Liver (tissue), 9 donors: ENCODE measurements around the gene PDHA2. TPM values are rescaled to one million over a fixed set of nuclear protein-coding genes. Genes with fewer than 3 reads are reported as not detected.

Experiments used
- DNase-seq: peaks from one replicate; pipeline ENCODE4 v3.0.0-alpha.2; 2017; ENCODE audit warnings: low spot score
- H3K27ac ChIP-seq, 2 donors: one replicate each; pipeline ENCODE4 v1.7.0; 2013; ENCODE audit warnings: inconsistent platforms in 2 of 2, low read length in 2 of 2, control low read depth in 1 of 2, low read depth in 1 of 2, mild to moderate bottlenecking in 1 of 2
- H3K27me3 ChIP-seq, 4 donors: one replicate each; pipeline versions ENCODE4 v1.6.1 to v1.7.0; 2013; ENCODE audit warnings: low read length in 3 of 4, inconsistent platforms in 1 of 4, mild to moderate bottlenecking in 1 of 4, moderate library complexity in 1 of 4; ENCODE audit not compliant: control insufficient read depth in 4 of 4, insufficient read depth in 4 of 4
- H3K36me3 ChIP-seq, 4 donors: one replicate each; pipeline versions ENCODE4 v1.6.1 to v1.7.0; 2013; ENCODE audit warnings: low read length in 3 of 4, mild to moderate bottlenecking in 3 of 4, low read depth in 1 of 4, moderate library complexity in 1 of 4; ENCODE audit not compliant: control insufficient read depth in 4 of 4, insufficient read depth in 3 of 4
- H3K4me1 ChIP-seq, 4 donors: one replicate each; pipeline versions ENCODE4 v1.6.1 to v1.7.0; 2013; ENCODE audit warnings: low read length in 3 of 4, mild to moderate bottlenecking in 3 of 4, moderate library complexity in 1 of 4; ENCODE audit not compliant: control insufficient read depth in 4 of 4, insufficient read depth in 4 of 4
- H3K4me3 ChIP-seq, 3 donors: one replicate each; pipeline versions ENCODE4 v1.6.1 to v1.7.0; 2013; ENCODE audit warnings: low read length in 3 of 3, control low read depth in 1 of 3, low read depth in 1 of 3, mild to moderate bottlenecking in 1 of 3
- H3K9ac ChIP-seq, 2 donors: one replicate each; pipeline ENCODE4 v1.7.0; 2013; ENCODE audit warnings: low read length in 2 of 2, mild to moderate bottlenecking in 2 of 2, moderate library complexity in 2 of 2, control low read depth in 1 of 2, low read depth in 1 of 2
- H3K9me3 ChIP-seq, 4 donors: one replicate each; pipeline versions ENCODE4 v1.6.1 to v1.7.0; 2013; ENCODE audit warnings: low read length in 3 of 4; ENCODE audit not compliant: control insufficient read depth in 4 of 4
- ATF3 ChIP-seq: IDR thresholded peaks from 2 replicates; pipeline ENCODE4 v1.6.1; 2016; ENCODE audit warnings: antibody characterized with exemption
- CTCF ChIP-seq: fragments of 150-350 bp; IDR thresholded peaks from 2 replicates; pipeline ENCODE4 v1.5.1; 2017; ENCODE audit warnings: improper control_type of control experiment, low read depth, low read length; ENCODE audit not compliant: missing input control
- EGR1 ChIP-seq, 2 donors: IDR thresholded peaks; 2 replicates each; pipeline ENCODE4 v1.6.1; 2016 to 2018; ENCODE audit warnings: antibody characterized with exemption in 2 of 2, low read depth in 2 of 2
- FOXA1 ChIP-seq: IDR thresholded peaks from 2 replicates; pipeline ENCODE4 v1.6.1; 2016; ENCODE audit warnings: antibody characterized with exemption
- FOXA2 ChIP-seq: IDR thresholded peaks from 2 replicates; pipeline ENCODE4 v1.6.1; 2016; ENCODE audit warnings: antibody characterized with exemption
- GABPA ChIP-seq, 2 donors: IDR thresholded peaks in 1 of 2; conservative IDR thresholded peaks in 1 of 2; 2 replicates each; pipeline ENCODE4 v1.6.1; 2016; ENCODE audit warnings: antibody characterized with exemption in 2 of 2, mild to moderate bottlenecking in 1 of 2, moderate library complexity in 1 of 2
- HNF4A ChIP-seq, 2 donors: conservative IDR thresholded peaks; 2 replicates each; pipeline ENCODE4 v1.6.1; 2016; ENCODE audit warnings: antibody characterized with exemption in 2 of 2, mild to moderate bottlenecking in 2 of 2
- HNF4G ChIP-seq: IDR thresholded peaks from 2 replicates; pipeline ENCODE4 v1.6.1; 2016; ENCODE audit warnings: antibody characterized with exemption
- JUND ChIP-seq, 2 donors: IDR thresholded peaks; 2 replicates each; pipeline ENCODE4 v1.6.1; 2016; ENCODE audit warnings: antibody characterized with exemption in 2 of 2
- MAX ChIP-seq: IDR thresholded peaks from 2 replicates; pipeline ENCODE4 v1.6.1; 2016; ENCODE audit warnings: antibody characterized with exemption
- NR2F2 ChIP-seq: IDR thresholded peaks from 2 replicates; pipeline ENCODE4 v1.6.1; 2016; ENCODE audit warnings: antibody characterized with exemption
- RAD21 ChIP-seq, 2 donors: IDR thresholded peaks; 2 replicates each; pipeline ENCODE4 v1.6.1; 2016; ENCODE audit warnings: antibody characterized with exemption in 2 of 2, mild to moderate bottlenecking in 2 of 2
- REST ChIP-seq: IDR thresholded peaks from 2 replicates; pipeline ENCODE4 v1.6.1; 2016; ENCODE audit warnings: antibody characterized with exemption, mild to moderate bottlenecking
- RXRA ChIP-seq, 2 donors: IDR thresholded peaks; 2 replicates each; pipeline ENCODE4 v1.6.1; 2017 to 2018; ENCODE audit warnings: antibody characterized with exemption in 2 of 2, mild to moderate bottlenecking in 1 of 2
- SP1 ChIP-seq: IDR thresholded peaks from 2 replicates; pipeline ENCODE4 v1.6.1; 2018; ENCODE audit warnings: antibody characterized with exemption, mild to moderate bottlenecking
- TAF1 ChIP-seq: conservative IDR thresholded peaks from 2 replicates; pipeline ENCODE4 v1.6.1; 2016; ENCODE audit warnings: antibody characterized with exemption, mild to moderate bottlenecking
- YY1 ChIP-seq: IDR thresholded peaks from 2 replicates; pipeline ENCODE4 v1.6.1; 2016; ENCODE audit warnings: antibody characterized with exemption, mild to moderate bottlenecking
- ZBTB33 ChIP-seq: IDR thresholded peaks from 2 replicates; pipeline ENCODE4 v1.6.1; 2016; ENCODE audit warnings: antibody characterized with exemption
- WGBS: extraction: QIAGEN DNeasy Blood & Tissue Kit; methylation state at CpG from one replicate; pipeline ENCODE4 v1.1.7; 2013; 5-methylcytosine and 5-hydroxymethylcytosine counted together
- polyA plus RNA-seq, 2 donors: library from polyadenylated mRNA; stranded (reverse) in 1 of 2; unstranded in 1 of 2; fragments of 200-250 nt in 1 of 2; fragments of >200 nt in 1 of 2; fragmentation: Nextera tagmentation in 1 of 2; extraction: Ambion mirVana in 1 of 2; gene quantifications; one replicate each; pipeline versions ENCODE4 v1.2.1 to v1.2.3, GENCODE V29; 2013 to 2015
- total RNA-seq, 2 donors: library from RNA; depleted of rRNA; stranded (reverse); fragments of >200 nt; gene quantifications; one replicate each; pipeline ENCODE4 v1.2.3, GENCODE V29; 2014
- donor health status: healthy.
- donor health status: healthy.
- donor health status: healthy.
- donor health status: healthy.
- donor health status: healthy.

PDHA2 gene
- total RNA-seq (not detected), polyA plus RNA-seq (not detected)

GRCh38 chr4:95839891-95840290, at the start of gene PDHA2:
PDHA2 (plus strand) TSS chr4:95840093; CDS start chr4:95840151, 58 bp downstream.
- TF ChIP-seq FOXA1, result no peak
- TF ChIP-seq YY1, result no peak
- TF ChIP-seq EGR1 (IDR thresholded peaks at IDR 0.05; ENCODE audit: low read depth in 2 of 2), result no peak
- no peak for TF ChIP-seq RAD21 (IDR thresholded peaks at IDR 0.05)
- TF ChIP-seq MAX, result no peak
- no peak for TF ChIP-seq HNF4G
- TF ChIP-seq TAF1, result no peak
- TF ChIP-seq FOXA2, result no peak
- TF ChIP-seq RXRA (IDR thresholded peaks at IDR 0.05), result no peak
- no peak for TF ChIP-seq ATF3
- TF ChIP-seq SP1, result no peak
- no peak for TF ChIP-seq GABPA (IDR thresholded peaks at IDR 0.05 in 1 of 2, conservative IDR thresholded peaks at IDR 0.05 in 1 of 2)
- no peak for TF ChIP-seq NR2F2
- TF ChIP-seq CTCF, result no peak
- TF ChIP-seq ZBTB33, result no peak
- no peak for TF ChIP-seq REST
- TF ChIP-seq JUND (IDR thresholded peaks at IDR 0.05), result no peak
- TF ChIP-seq HNF4A (conservative IDR thresholded peaks at IDR 0.05), result no peak
- Histone ChIP-seq H3K4me1 (no peaks in the 10 kb centered on the region), H3K9me3 (no peaks in the 10 kb centered on the region), H3K27ac (no peak within 1 kb of the TSS), H3K36me3 (no peaks in the 10 kb centered on the region), H3K27me3 (peaks cover 0 to 3% (median 0%) of the 10 kb centered on the region in 4 donors), H3K4me3 (no peak within 1 kb of the TSS), H3K9ac (no peak within 1 kb of the TSS)
- WGBS, result 92% methylated on average over 22 of the region's 22 CpGs
- DNase-seq, result no peak
